AG10803 (cell line): ENCODE results near the gene GRIP1.
A peak's percentile ranks its signal among the peaks of the same experiment; 100 is the strongest.

ENCODE experiments used
- DNase-seq: peaks from one replicate; pipeline ENCODE4 v3.0.0; 2010; ENCODE audit warnings: low read depth
- H3K4me3 ChIP-seq: 2 replicates; pipeline ENCODE4 v1.5.1; 2011; ENCODE audit warnings: mild to moderate bottlenecking, low read length, control low read depth
- CTCF ChIP-seq: conservative IDR thresholded peaks from 2 replicates; pipeline ENCODE4 v1.5.1; 2011; ENCODE audit warnings: mild to moderate bottlenecking, low read length, control low read depth, inconsistent platforms

GRIP1 gene

GRCh38 chr12:66664076-66664475, 14.8 kb downstream of the GRIP1 start:
- no peak overlapping the region for H3K4me3 ChIP-seq
- no peak for DNase-seq
- no peak for TF ChIP-seq CTCF

- TF ChIP-seq CTCF = no peak
- DNase-seq = no peak
- H3K4me3 ChIP-seq = no peak overlapping the region
These were observed 15.3 kb downstream of the GRIP1 start for GRCh38 chr12:66663611-66664010.

GRCh38 chr12:66662729-66663128, 16.1 kb downstream of the GRIP1 start:
- peak; percentile 30 for DNase-seq
- H3K4me3 ChIP-seq = no peak overlapping the region
- TF ChIP-seq CTCF = no peak

- H3K4me3 ChIP-seq = no peak overlapping the region
- DNase-seq = no peak
- TF ChIP-seq CTCF = no peak
These were observed 16.7 kb downstream of the GRIP1 start for GRCh38 chr12:66662179-66662578.

GRCh38 chr12:66661357-66661756, 17.5 kb downstream of the GRIP1 start:
- H3K4me3 ChIP-seq = no peak overlapping the region
- no peak for TF ChIP-seq CTCF
- no peak for DNase-seq

- H3K4me3 ChIP-seq = no peak overlapping the region
- no peak for TF ChIP-seq CTCF
- DNase-seq = no peak
These were observed 25.1 kb downstream of the GRIP1 start for GRCh38 chr12:66653796-66654195.

GRCh38 chr12:66648033-66648735, 30.7 kb downstream of the GRIP1 start:
- no peak for TF ChIP-seq CTCF
- DNase-seq = no peak
- H3K4me3 ChIP-seq = no peak overlapping the region
